ENCODE data around the gene NIF3L1. TPM values are rescaled to one million over a fixed set of nuclear protein-coding genes. Genes with fewer than 3 reads are reported as not detected.

Gene NIF3L1
- total and polyA plus RNA-seq, 2 of the 13 experiments (the other 11 are each of a cell fraction or from before 2014, with no cell fraction given): 67.9 to 75.2 TPM

- TF ChIP-seq ZNF784 (CRISPR knock-in tag; IDR thresholded peaks at IDR 0.05; ENCODE audit: borderline replicate concordance) (peak; percentile 94), KDM2A (CRISPR knock-in tag; IDR thresholded peaks at IDR 0.05; ENCODE audit: borderline replicate concordance, low read depth) (peak; percentile 94), CREM (IDR thresholded peaks at IDR 0.05) (peak; percentile 98), CREM (CRISPR knock-in tag; IDR thresholded peaks at IDR 0.05) (0 out of 2 replicates have a peak, but pooled peaks have one; percentile 46), PRPF4 (IDR thresholded peaks at IDR 0.05; ENCODE audit: low read depth, low read length, poor library complexity, severe bottlenecking) (no peak), ZNF367 (CRISPR knock-in tag; IDR thresholded peaks at IDR 0.05; ENCODE audit: borderline replicate concordance) (peak; percentile 98), SOX6 (IDR thresholded peaks at IDR 0.05) (no peak), SOX6 (CRISPR knock-in tag; IDR thresholded peaks at IDR 0.05) (peak; percentile 76), ZNF124 (CRISPR knock-in tag; IDR thresholded peaks at IDR 0.05) (peak; percentile 92), ZBTB46 (CRISPR knock-in tag; IDR thresholded peaks at IDR 0.05; ENCODE audit: borderline replicate concordance) (no peak)
- TF ChIP-seq, protein P1, sequence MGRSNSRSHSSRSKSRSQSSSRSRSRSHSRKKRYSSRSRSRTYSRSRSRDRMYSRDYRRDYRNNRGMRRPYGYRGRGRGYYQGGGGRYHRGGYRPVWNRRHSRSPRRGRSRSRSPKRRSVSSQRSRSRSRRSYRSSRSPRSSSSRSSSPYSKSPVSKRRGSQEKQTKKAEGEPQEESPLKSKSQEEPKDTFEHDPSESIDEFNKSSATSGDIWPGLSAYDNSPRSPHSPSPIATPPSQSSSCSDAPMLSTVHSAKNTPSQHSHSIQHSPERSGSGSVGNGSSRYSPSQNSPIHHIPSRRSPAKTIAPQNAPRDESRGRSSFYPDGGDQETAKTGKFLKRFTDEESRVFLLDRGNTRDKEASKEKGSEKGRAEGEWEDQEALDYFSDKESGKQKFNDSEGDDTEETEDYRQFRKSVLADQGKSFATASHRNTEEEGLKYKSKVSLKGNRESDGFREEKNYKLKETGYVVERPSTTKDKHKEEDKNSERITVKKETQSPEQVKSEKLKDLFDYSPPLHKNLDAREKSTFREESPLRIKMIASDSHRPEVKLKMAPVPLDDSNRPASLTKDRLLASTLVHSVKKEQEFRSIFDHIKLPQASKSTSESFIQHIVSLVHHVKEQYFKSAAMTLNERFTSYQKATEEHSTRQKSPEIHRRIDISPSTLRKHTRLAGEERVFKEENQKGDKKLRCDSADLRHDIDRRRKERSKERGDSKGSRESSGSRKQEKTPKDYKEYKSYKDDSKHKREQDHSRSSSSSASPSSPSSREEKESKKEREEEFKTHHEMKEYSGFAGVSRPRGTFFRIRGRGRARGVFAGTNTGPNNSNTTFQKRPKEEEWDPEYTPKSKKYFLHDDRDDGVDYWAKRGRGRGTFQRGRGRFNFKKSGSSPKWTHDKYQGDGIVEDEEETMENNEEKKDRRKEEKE (IDR thresholded peaks at IDR 0.05): no peak
- TF ChIP-seq, protein P2, sequence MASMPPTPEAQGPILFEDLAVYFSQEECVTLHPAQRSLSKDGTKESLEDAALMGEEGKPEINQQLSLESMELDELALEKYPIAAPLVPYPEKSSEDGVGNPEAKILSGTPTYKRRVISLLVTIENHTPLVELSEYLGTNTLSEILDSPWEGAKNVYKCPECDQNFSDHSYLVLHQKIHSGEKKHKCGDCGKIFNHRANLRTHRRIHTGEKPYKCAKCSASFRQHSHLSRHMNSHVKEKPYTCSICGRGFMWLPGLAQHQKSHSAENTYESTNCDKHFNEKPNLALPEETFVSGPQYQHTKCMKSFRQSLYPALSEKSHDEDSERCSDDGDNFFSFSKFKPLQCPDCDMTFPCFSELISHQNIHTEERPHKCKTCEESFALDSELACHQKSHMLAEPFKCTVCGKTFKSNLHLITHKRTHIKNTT (CRISPR knock-in tag; IDR thresholded peaks at IDR 0.05): no peak
- TF ChIP-seq, protein P3, sequence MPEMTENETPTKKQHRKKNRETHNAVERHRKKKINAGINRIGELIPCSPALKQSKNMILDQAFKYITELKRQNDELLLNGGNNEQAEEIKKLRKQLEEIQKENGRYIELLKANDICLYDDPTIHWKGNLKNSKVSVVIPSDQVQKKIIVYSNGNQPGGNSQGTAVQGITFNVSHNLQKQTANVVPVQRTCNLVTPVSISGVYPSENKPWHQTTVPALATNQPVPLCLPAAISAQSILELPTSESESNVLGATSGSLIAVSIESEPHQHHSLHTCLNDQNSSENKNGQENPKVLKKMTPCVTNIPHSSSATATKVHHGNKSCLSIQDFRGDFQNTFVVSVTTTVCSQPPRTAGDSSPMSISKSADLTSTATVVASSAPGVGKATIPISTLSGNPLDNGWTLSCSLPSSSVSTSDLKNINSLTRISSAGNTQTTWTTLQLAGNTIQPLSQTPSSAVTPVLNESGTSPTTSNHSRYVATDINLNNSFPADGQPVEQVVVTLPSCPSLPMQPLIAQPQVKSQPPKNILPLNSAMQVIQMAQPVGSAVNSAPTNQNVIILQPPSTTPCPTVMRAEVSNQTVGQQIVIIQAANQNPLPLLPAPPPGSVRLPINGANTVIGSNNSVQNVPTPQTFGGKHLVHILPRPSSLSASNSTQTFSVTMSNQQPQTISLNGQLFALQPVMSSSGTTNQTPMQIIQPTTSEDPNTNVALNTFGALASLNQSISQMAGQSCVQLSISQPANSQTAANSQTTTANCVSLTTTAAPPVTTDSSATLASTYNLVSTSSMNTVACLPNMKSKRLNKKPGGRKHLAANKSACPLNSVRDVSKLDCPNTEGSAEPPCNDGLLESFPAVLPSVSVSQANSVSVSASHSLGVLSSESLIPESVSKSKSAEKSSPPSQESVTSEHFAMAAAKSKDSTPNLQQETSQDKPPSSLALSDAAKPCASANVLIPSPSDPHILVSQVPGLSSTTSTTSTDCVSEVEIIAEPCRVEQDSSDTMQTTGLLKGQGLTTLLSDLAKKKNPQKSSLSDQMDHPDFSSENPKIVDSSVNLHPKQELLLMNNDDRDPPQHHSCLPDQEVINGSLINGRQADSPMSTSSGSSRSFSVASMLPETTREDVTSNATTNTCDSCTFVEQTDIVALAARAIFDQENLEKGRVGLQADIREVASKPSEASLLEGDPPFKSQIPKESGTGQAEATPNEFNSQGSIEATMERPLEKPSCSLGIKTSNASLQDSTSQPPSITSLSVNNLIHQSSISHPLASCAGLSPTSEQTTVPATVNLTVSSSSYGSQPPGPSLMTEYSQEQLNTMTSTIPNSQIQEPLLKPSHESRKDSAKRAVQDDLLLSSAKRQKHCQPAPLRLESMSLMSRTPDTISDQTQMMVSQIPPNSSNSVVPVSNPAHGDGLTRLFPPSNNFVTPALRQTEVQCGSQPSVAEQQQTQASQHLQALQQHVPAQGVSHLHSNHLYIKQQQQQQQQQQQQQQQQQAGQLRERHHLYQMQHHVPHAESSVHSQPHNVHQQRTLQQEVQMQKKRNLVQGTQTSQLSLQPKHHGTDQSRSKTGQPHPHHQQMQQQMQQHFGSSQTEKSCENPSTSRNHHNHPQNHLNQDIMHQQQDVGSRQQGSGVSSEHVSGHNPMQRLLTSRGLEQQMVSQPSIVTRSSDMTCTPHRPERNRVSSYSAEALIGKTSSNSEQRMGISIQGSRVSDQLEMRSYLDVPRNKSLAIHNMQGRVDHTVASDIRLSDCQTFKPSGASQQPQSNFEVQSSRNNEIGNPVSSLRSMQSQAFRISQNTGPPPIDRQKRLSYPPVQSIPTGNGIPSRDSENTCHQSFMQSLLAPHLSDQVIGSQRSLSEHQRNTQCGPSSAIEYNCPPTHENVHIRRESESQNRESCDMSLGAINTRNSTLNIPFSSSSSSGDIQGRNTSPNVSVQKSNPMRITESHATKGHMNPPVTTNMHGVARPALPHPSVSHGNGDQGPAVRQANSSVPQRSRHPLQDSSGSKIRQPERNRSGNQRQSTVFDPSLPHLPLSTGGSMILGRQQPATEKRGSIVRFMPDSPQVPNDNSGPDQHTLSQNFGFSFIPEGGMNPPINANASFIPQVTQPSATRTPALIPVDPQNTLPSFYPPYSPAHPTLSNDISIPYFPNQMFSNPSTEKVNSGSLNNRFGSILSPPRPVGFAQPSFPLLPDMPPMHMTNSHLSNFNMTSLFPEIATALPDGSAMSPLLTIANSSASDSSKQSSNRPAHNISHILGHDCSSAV (CRISPR knock-in tag; IDR thresholded peaks at IDR 0.05; ENCODE audit: borderline replicate concordance): no peak
Observed at GRCh38 chr2:200888704-200889625, at the start of gene NIF3L1, which contains the start of gene PPIL3 (continued).
